Heart left ventricle (tissue), 16 donors: Measurements from ENCODE around the gene CAPN12. TPM values are rescaled to one million over a fixed set of nuclear protein-coding genes. Genes with fewer than 3 reads are reported as not detected.
A peak's percentile ranks its signal among the peaks of the same experiment; 100 is the strongest.
"Not testable (repeated sequence)": the region's sequence is repeated elsewhere in the genome, so short reads cannot be mapped to it uniquely, and the experiment has no call there.

Experiments
- ATAC-seq, 4 donors: fragments of 200-7000 bp; cut with Tn5 transposase; one replicate each; pipeline ENCODE4 v1.9.1; 2020 to 2022; ENCODE audit warnings: moderate library complexity in 4 of 4, mild to moderate bottlenecking in 3 of 4, moderate number of reproducible peaks in 1 of 4
- DNase-seq, 5 donors: peaks; one replicate each; pipeline ENCODE4 v3.0.0-alpha.2; 2020
- H3K27ac ChIP-seq, 12 donors: fragments of 200-600 bp; sonication (generic) in 4 of 12; one replicate each; pipeline versions ENCODE4 v1.5.0 to v1.8.0; 2016 to 2022; ENCODE audit warnings: mild to moderate bottlenecking in 2 of 12
- H3K27me3 ChIP-seq, 9 donors: fragments of 200-600 bp; sonication (generic) in 2 of 9; one replicate each; pipeline versions ENCODE4 v1.5.1 to v1.8.0; 2016 to 2022; ENCODE audit warnings: mild to moderate bottlenecking in 3 of 9
- H3K36me3 ChIP-seq, 9 donors: fragments of 200-600 bp; sonication (generic) in 2 of 9; one replicate each; pipeline versions ENCODE4 v1.5.0 to v1.8.0; 2018 to 2022; ENCODE audit warnings: mild to moderate bottlenecking in 2 of 9
- H3K4me1 ChIP-seq, 12 donors: fragments of 200-600 bp; sonication (generic) in 4 of 12; one replicate each; pipeline versions ENCODE4 v1.5.0 to v1.8.0; 2016 to 2022; ENCODE audit warnings: mild to moderate bottlenecking in 3 of 12
- H3K4me3 ChIP-seq, 12 donors: fragments of 200-600 bp; sonication (generic) in 4 of 12; one replicate each; pipeline versions ENCODE4 v1.5.0 to v1.8.0; 2017 to 2022; ENCODE audit warnings: mild to moderate bottlenecking in 9 of 12, moderate library complexity in 4 of 12
- H3K9me3 ChIP-seq, 12 donors: fragments of 200-600 bp; sonication (generic) in 4 of 12; one replicate each; pipeline versions ENCODE4 v1.5.0 to v1.8.0; 2016 to 2022; ENCODE audit warnings: mild to moderate bottlenecking in 1 of 12
- CTCF ChIP-seq, 12 donors: fragments of 200-600 bp; sonication (generic) in 4 of 12; IDR thresholded peaks; one replicate each; pipeline versions ENCODE4 v1.5.0 to v1.8.0; 2018 to 2022; ENCODE audit warnings: antibody characterized with exemption in 12 of 12, mild to moderate bottlenecking in 5 of 12
- POLR2A ChIP-seq, 2 donors: fragments of 450-650 bp; IDR thresholded peaks; one replicate each; pipeline ENCODE4 v1.6.1; 2017; ENCODE audit warnings: antibody characterized with exemption in 2 of 2, mild to moderate bottlenecking in 2 of 2, moderate library complexity in 2 of 2
- WGBS, 4 donors: extraction: QIAGEN DNeasy Blood & Tissue Kit in 2 of 4; methylation state at CpG; one replicate each; pipeline versions ENCODE4 v1.1.5 to v1.1.7; 2013 to 2018; 5-methylcytosine and 5-hydroxymethylcytosine counted together
- intact Hi-C, 10 donors: fragments of 100-400 bp; cut with DNase I; formaldehyde crosslinking; loops; one replicate each; pipeline versions ENCODE4 v1.11.1 to v1.14.2; 2022
- polyA plus RNA-seq, 2 donors: library from polyadenylated mRNA; stranded (reverse); fragments of 200-250 nt; gene quantifications; one replicate each; pipeline ENCODE4 v1.2.3, GENCODE V29; 2013
- total RNA-seq, 9 donors: library from RNA; depleted of rRNA in 2 of 9; stranded (reverse); fragments of >200 nt in 2 of 9; fragmentation: NEBNext Ultra II Directional in 3 of 9; extraction: Animal tissue kit (Norgen Biotek cat#: 25700) in 3 of 9; gene quantifications; one replicate each; pipeline versions ENCODE4 v1.1.0 to v1.2.4, GENCODE V29; 2016 to 2023
- donor health status: ischemic (EF 13 %, LVEDD 7.1; RV severe dilation, severe dysfunction).
- donor health status: healthy with polysubstance abuse.
- donor health status: DM: no; HTN: yes; CAD: no.
- donor health status: DM: no; HTN: no; CAD: no.
- donor health status: ischemic (EF 25% LVEDD 6.9; RV normal size, moderate dysfunction).
- donor health status: ischemic (EF 25% LVEDD 5.7; RV mildly dilated, moderate dysfunction).
- donor health status: healthy.
- donor health status: DM: yes; HTN: yes; CAD: no.
- donor health status: ischemic (EF 35%, LVEDD 5.7; RV mildly dilated, moderate dysfunction).
- donor health status: nonischemic (EF 11% LVEDD 7.7; RV severe dilation, severe dysfunction).
- donor health status: DM: yes; HTN: yes; CAD: no.
- donor health status: PGD.
- donor health status: ischemic (EF 29% LVEDD 5.4; RV normal size, mild dysfunction).
- donor health status: nonischemic (EF 23%, LVEDD 6.1; RV moderate dilation, normal function).

CAPN12 gene
- total and polyA plus RNA-seq, 11 donors = 0.36 to 1.8 (median 0.88) TPM

- intact Hi-C loops = loop anchor here in 1 of 10 donors (2.0 to 5.0 kb wide), 2 partner anchors 37 to 61 kb away; partner anchors contain the start of gene ECH1
- peak; percentile 90 to 98 (median 93) for DNase-seq
- Histone ChIP-seq H3K27me3 (no peaks in the 10 kb centered on the region), H3K27ac (peak overlapping the region in 10 of 12 donors; percentile 42 to 77 (median 56)), H3K9me3 (no peaks in the 10 kb centered on the region), H3K36me3 (no peaks in the 10 kb centered on the region), H3K4me1 (peaks cover 0 to 12% (median 2%) of the 10 kb centered on the region in 12 donors), H3K4me3 (peak overlapping the region in 10 of 12 donors; percentile 23 to 54 (median 37))
- TF ChIP-seq POLR2A (IDR thresholded peaks at IDR 0.05) = no peak
- peak; percentile 67 to 97 (median 86) for TF ChIP-seq CTCF (IDR thresholded peaks at IDR 0.05)
- ATAC-seq = peak; percentile 81 to 95 (median 90)
- WGBS, 4 donors = 10 to 38% (median 22%) methylated on average over 8 to 42 of the region's 42 CpGs
Measured at GRCh38 chr19:38769635-38770211, 25.4 kb upstream of the CAPN12 start.

- WGBS, 4 donors = 90 to 93% (median 92%) methylated on average over 10 of the region's 10 CpGs
- TF ChIP-seq CTCF (IDR thresholded peaks at IDR 0.05) (no peak), POLR2A (IDR thresholded peaks at IDR 0.05) (no peak)
- Histone ChIP-seq H3K4me1 (peaks cover 0 to 12% (median 2%) of the 10 kb centered on the region in 12 donors), H3K9me3 (no peaks in the 10 kb centered on the region), H3K4me3 (no peak overlapping the region), H3K27ac (no peak overlapping the region), H3K27me3 (no peaks in the 10 kb centered on the region), H3K36me3 (no peaks in the 10 kb centered on the region)
- no peak for ATAC-seq
- intact Hi-C loops = loop anchor here in 1 of 10 donors (5.0 kb wide), 1 partner anchor 34 kb away; no protein-coding TSS in a partner anchor
- DNase-seq = no peak
Measured at GRCh38 chr19:38766276-38767047, 22.2 kb upstream of the CAPN12 start.

- TF ChIP-seq POLR2A (IDR thresholded peaks at IDR 0.05) (no peak), CTCF (IDR thresholded peaks at IDR 0.05) (no peak)
- Histone ChIP-seq H3K27me3 (no peaks in the 10 kb centered on the region), H3K9me3 (no peaks in the 10 kb centered on the region), H3K4me1 (peaks cover 0 to 12% (median 2%) of the 10 kb centered on the region in 12 donors), H3K36me3 (no peaks in the 10 kb centered on the region), H3K27ac (no peak overlapping the region), H3K4me3 (no peak overlapping the region)
- intact Hi-C loops = loop anchor here in 1 of 10 donors (5.0 kb wide), 1 partner anchor 33 kb away; no protein-coding TSS in a partner anchor
- ATAC-seq = no peak
- DNase-seq = no peak
- WGBS, 4 donors = 89 to 98% (median 97%) methylated on average over 2 of the region's 2 CpGs
Measured at GRCh38 chr19:38765214-38765613, 20.9 kb upstream of the CAPN12 start.

GRCh38 chr19:38763795-38764220, 19.5 kb upstream of the CAPN12 start:
- Histone ChIP-seq H3K9me3 (no peaks in the 10 kb centered on the region), H3K4me3 (no peak overlapping the region), H3K4me1 (no peaks in the 10 kb centered on the region), H3K27ac (no peak overlapping the region), H3K36me3 (no peaks in the 10 kb centered on the region), H3K27me3 (no peaks in the 10 kb centered on the region)
- ATAC-seq (no peak), DNase-seq (no peak)
- intact Hi-C loops = no loop called here
- TF ChIP-seq CTCF (IDR thresholded peaks at IDR 0.05) (no peak), POLR2A (IDR thresholded peaks at IDR 0.05) (no peak)
- WGBS, 4 donors = 92 to 98% (median 95%) methylated on average over 3 of the region's 3 CpGs

GRCh38 chr19:38761884-38762389, 17.7 kb upstream of the CAPN12 start:
- intact Hi-C loops, ATAC-seq, H3K27ac ChIP-seq, H3K27me3 ChIP-seq, H3K36me3 ChIP-seq, H3K4me3 ChIP-seq, H3K9me3 ChIP-seq, DNase-seq, H3K4me1 ChIP-seq: not testable (repeated sequence)
- 94 to 96% (median 94%) methylated on average over 9 of the region's 9 CpGs for WGBS, 4 donors

GRCh38 chr19:38760805-38761517, 16.7 kb upstream of the CAPN12 start:
- WGBS, 4 donors = 88 to 93% (median 90%) methylated on average over 6 of the region's 6 CpGs
- H3K27me3 ChIP-seq, H3K36me3 ChIP-seq, H3K4me1 ChIP-seq, H3K9me3 ChIP-seq, intact Hi-C loops, ATAC-seq, H3K27ac ChIP-seq, H3K4me3 ChIP-seq, DNase-seq: not testable (repeated sequence)
